DMS114 treated with DMSO at 0.1 percent for 48 hours (cell line): ENCODE measurements around the gene KRT82.

Experiments
- DNase-seq: peaks from one replicate; lab custom pipeline; 2025; ENCODE audit not compliant: unreplicated experiment; lab: John Stamatoyannopoulos, UW

Gene KRT82

GRCh38 chr12:52362118-52362726 lies 43.9 kb downstream of the KRT82 start:
- DNase-seq: no peak

- no peak for DNase-seq
These were observed 44.6 kb downstream of the KRT82 start for GRCh38 chr12:52361553-52361952.

GRCh38 chr12:52360663-52361271 lies 45.4 kb downstream of the KRT82 start:
- DNase-seq: no peak

- DNase-seq: no peak
These were observed 46.0 kb downstream of the KRT82 start for GRCh38 chr12:52360106-52360662.

- no peak for DNase-seq
These were observed 46.5 kb downstream of the KRT82 start for GRCh38 chr12:52359621-52360061.

- DNase-seq: no peak
These were observed 47.4 kb downstream of the KRT82 start for GRCh38 chr12:52358575-52359350.

- no peak for DNase-seq
These were observed 49.2 kb downstream of the KRT82 start for GRCh38 chr12:52356762-52357580.

- DNase-seq: no peak
These were observed 49.9 kb downstream of the KRT82 start for GRCh38 chr12:52356031-52356761.

- no peak for DNase-seq
These were observed 51.0 kb downstream of the KRT82 start for GRCh38 chr12:52355176-52355575.

- no peak for DNase-seq
These were observed 51.9 kb downstream of the KRT82 start for GRCh38 chr12:52354200-52354599.

GRCh38 chr12:52353766-52354165 lies 52.4 kb downstream of the KRT82 start:
- no peak for DNase-seq

- no peak for DNase-seq
These were observed 53.2 kb downstream of the KRT82 start for GRCh38 chr12:52352951-52353350.

- DNase-seq: no peak
These were observed 54.7 kb downstream of the KRT82 start for GRCh38 chr12:52351196-52352059.

GRCh38 chr12:52350786-52351185 lies 55.3 kb downstream of the KRT82 start:
- no peak for DNase-seq

GRCh38 chr12:52350021-52350620 lies 56.0 kb downstream of the KRT82 start:
- DNase-seq: no peak

- no peak for DNase-seq
These were observed 56.9 kb downstream of the KRT82 start for GRCh38 chr12:52349196-52349595.

- DNase-seq: no peak
These were observed 58.3 kb downstream of the KRT82 start for GRCh38 chr12:52347551-52348510.

GRCh38 chr12:52347016-52347415 lies 59.1 kb downstream of the KRT82 start:
- DNase-seq: no peak
